NOMO-1 treated with dmso at 0.1 percent for 144 hours (cell line): ENCODE measurements around the gene MBOAT1.
"Not testable (repeated sequence)": the region's sequence is repeated elsewhere in the genome, so short reads cannot be mapped to it uniquely, and the experiment has no call there.

ENCODE experiments used
- DNase-seq: peaks from one replicate; lab custom pipeline; 2025; ENCODE audit not compliant: unreplicated experiment; lab: John Stamatoyannopoulos, UW

MBOAT1 gene

DNA sequence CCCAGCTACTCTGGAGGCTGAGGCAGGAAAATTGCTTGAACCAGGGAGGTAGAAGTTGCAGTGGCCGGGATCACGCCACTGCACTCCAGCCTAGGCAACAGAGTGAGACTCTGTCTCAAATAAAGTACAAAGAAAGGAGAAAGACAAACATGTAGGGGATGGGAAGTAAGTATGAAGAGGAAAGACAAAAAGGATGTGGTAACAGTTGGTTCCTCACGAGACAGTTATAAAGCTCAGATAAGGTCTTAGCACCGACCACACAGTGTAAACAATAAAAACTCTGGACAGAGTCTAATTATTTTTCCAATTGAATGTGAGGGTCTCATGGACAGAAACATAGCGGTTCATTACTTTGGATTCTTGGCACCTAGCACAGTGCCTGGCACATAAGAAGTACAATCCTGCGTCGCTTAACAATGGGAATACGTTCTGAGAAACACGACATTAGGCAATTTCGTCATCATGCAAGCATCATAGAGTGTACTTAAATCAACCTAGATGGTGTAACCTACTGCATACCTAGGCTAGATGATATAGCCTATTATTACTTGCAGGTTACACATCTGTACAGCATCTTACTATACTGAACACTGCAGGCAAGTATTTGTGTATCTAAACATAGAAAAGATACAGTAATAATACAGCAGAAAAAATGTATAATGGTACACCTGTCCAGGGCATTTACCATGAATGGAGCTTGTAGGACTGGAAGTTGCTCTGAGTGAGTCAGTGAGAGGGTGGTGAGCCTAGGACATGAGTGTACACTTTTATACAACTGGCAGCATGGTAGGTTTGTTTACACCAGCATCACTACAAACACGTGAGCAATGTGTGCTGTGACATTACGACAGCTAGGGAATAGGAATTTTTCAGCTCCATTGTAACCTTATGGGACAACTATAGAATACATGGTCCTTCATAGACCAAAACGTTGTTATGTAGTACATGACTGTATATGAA lies 38.2 kb downstream of the MBOAT1 start:
- DNase-seq = peak; percentile 10

DNA sequence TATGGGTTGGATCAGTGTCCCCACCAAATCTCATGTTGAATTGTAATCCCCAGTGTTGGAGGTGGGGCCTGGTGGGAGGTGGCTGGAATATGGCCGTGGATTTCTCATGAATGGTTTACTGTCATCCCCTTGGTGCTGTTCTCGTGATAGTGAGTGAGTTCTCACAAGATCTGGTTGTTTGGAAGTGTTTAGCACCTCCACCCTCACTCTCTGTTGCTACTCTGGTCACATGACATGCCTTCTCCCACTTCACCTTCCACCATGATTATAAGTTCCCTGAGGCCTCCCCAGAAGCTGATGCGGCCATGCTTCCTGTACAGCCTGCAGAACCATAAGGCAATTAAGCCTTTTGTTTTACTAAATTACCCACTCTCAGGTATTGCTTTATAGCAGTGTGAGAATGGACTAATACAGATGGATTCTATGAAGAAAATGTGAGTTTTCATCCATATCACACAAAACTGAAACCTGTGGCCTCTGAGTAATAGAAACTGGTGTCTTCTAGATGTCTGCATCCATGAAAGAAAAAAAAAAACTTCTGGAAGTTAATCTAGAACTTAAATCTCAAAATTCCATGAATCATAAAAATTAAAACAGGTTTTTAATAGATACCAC lies 39.3 kb downstream of the MBOAT1 start:
- DNase-seq = no peak

DNA sequence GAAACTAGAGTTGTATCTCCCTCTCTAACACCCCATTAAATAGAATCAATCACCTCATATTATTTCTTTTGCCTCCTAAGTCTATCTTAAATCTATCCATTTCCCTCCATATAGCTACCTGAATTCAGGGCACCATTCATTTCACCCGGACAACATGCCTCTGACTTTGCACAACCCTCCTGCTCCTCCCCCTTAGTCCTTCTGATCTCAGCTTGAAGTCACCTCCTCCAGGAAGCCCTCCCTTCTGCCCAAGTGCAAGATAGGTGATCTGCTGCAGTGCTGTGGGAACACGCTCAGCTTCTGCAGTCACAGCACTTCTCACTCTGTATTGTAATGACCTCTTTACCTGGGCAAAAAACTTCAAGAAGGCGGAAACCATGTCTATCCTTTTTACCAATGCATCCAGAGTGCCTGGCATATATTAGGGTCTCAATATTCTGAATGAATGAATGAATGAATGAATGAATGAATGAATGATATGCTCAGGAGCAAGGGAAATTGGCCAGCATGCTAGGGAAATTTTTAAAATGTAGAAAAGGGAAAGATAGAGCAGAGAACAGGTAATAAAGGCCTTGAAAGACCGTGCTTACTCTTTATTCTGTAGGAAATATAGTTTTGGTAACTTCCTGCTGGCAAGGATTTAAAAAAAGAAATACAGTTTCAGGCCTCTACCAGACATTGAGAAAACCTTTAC lies 41.7 kb downstream of the MBOAT1 start:
- DNase-seq = no peak

DNA sequence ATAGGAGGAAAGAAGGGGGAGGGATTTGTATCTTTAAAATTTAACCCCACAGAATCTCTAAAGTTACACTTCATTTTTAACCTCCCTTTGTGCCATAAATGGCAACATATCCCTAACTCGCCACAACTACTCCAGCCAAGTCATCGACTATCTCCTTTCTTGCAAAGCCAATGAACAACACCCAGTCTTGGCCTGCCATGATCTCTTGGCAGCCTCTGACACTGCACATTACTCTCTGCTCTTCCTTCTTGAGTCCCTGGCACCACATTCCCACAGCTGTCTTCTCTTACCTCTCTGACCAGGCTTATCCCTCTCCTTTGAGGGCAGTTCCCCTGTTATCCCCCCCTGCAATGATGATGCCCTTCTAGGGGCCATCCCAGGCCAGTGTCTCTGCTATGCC lies 42.5 kb downstream of the MBOAT1 start:
- no peak for DNase-seq

DNA sequence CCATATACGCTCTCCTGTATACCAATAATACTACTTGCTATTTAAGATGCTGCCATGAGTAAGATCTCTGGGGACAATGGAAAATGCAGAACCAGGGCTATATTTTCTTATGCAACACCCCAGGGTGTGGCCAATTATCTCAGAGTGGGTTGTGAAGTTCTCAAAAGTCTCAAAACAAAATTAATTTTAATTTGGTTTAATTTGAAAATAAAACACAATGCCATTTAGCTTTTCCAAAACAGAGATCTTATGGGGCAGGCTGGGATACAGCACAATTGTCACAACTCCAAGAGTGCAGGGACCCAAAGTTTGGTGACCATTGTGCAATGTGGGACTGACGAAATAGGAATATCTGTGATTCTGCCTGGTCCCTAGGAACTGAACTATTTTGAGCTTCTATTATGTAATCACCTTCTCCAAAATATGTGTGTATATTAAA lies 43.1 kb downstream of the MBOAT1 start:
- DNase-seq = peak; percentile 80

DNA sequence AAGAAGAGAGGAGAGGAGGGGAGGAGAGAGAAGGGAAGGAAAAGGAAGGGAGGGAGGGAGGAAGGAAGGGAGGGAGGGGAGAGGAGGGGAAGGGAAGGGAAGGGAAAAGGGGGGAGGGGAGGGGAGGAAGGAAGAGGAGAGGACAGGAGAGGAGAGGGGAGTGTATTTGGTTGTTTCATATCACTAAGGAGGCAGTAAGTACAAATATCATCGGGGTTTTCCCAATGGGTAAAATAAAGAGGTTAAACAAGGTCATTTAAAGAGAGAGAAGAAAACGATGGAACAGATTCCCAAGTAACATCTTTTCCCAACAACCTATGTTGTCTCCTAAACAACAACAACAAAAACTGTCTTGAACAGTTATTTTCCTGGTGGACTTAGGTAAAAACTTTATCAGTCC lies 43.6 kb downstream of the MBOAT1 start:
- DNase-seq = no peak

DNA sequence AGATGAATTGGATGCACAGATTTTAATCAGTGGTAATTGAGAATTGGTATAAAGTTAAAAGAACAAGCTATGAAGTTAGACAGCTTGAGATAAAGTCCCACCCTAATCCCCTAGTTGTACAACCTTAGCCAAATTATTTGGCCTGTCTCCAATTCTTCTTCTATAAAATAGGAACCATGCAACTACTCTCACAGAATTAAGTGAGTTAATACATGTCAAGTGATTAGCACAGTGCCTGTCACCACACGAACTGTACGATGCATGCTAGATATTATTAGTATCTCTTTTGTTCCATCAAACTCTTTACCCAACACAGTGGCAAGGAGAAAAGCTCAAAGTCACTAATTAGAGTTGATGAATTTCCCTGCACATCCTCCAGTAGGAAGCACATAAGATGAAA lies 44.7 kb downstream of the MBOAT1 start:
- no peak for DNase-seq

DNA sequence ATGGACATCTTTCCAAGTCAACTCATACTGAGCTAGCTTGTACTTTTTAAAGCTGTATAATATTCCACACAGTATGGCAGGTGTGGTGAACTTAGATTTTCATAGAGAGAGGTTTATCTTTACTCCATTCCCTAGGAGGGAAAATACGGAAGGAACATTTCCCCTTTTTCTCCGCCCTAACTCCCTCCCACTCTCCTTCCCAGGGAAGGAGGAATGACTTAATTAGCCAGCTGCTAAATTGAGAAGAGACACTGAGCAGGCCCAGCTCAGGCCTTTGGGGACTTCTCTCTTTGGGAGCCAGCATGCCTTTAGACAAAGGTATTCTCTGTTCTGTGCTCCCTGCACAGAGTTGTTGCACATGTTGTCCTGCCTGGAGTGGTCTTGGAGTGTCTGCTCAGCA lies 46.1 kb downstream of the MBOAT1 start:
- DNase-seq = no peak

DNA sequence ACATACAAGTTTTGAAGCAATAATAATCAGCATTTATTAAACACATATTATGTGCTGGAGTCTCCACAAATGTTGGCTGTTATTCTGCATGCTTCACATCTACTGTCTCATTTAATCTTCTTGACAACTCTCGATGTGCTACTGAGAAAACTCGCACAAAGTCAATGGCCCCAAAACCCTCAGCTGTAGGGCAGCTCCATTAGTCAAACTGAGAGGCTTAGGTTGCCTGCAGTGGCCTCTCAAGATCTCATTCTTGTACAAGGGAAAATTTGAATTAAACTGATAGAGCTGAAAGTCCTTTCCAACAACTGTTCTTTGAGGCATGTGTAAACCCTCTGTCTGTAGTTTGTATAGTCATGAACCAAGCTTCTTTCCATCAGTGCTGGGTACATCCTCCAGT lies 49.8 kb downstream of the MBOAT1 start:
- DNase-seq = no peak

DNA sequence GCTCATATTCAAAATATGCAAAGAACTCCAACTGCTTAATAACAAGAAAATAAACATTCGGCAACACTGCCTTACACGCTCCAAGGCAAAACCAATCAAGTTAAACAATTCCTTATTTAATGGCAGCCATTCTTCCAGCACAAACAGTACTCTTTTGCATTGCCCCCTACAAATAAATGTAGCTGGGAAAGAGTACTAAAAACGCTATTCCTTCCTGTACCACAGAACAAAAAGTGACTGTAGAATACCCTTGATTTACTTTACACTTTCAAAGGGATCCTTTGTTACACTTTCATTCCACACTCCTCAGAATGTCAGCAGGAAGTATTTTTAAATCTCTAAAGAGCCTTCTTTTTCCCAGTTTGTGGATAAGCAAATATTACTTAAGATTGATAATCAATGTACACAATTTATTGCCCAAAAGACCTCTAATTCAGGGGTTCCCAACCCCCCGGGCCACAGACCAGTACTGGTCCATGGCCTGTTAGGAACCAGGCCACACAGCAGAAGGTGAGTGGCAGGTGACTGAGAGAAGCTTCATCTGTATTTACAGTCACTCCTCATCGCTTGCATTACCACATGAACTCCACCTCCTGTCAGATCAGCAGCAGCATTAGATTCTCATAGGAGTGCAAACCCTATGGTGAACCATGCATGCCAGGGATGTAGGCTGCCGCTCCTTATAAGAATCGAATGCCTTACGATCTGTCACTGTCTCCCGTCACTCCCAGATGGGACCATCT lies 51.6 kb downstream of the MBOAT1 start:
- no peak for DNase-seq

DNA sequence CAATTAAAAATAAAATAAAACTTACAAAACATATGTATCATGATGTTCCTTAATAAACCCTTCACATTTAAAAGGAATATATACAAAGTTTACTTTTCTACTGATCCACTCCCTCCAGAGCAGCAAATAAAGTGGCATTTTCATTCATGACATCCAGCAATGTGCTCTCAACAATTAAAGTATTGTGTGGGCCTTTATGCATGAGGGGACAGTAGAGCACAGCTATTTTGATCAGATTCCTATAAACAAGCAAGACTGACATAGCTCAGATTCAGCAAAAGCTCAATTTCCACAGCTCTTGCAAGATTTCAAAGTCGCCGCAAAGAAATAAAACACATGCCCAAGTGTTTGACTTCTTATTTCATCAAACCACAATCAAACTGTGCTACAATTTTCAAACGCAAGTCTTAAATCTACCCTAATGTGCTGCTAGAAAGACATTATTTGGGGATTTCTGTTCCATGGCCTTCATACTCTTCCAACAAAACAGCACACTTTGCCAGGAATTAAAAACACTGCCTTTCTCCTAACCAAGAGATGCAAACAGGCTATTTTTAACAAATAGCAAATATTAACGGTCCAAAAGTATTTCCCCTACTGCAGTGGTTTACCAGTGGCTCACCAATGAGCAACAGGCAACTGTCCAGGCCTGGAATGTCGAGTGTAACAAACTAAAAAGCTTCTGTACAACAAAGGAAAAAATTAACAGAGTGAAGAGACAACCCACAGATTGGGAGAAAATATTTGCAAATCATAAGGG lies 52.3 kb downstream of the MBOAT1 start:
- no peak for DNase-seq

DNA sequence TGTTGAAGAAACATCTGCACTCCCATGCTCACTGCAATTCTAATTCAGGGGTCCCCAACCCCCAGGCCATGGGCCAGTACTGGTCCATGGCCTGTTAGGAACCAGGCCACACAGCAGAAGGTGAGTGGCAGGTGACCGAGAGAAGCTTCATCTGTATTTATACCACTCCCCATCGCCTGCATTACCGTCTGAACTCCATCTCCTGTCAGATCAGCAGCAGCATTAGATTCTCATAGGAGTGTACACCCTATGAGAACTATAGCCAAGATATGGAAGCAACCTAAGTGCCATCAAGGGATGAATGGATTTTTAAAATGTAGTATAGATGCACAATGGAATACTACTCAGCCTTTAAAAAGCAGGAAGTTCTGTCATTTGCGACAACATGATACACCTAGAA lies 53.2 kb downstream of the MBOAT1 start:
- no peak for DNase-seq

DNA sequence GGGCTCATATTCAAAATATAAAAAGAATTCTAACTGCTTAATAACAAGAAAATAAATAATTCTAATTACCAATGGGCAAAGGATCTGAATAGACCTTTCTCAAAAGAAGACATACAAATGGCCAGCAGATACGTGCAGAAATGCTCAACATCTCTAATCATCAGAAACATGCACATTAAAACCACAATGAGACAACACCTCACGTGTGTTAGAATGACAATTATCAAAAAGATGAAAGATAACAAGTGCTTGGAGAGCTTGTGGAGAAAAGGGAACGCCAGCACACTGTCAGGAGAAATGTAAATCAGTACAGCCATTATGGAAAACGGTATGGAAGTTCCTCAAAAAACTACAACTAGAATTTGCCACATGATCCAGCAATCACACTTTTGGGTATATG lies 53.6 kb downstream of the MBOAT1 start:
- DNase-seq = no peak

DNA sequence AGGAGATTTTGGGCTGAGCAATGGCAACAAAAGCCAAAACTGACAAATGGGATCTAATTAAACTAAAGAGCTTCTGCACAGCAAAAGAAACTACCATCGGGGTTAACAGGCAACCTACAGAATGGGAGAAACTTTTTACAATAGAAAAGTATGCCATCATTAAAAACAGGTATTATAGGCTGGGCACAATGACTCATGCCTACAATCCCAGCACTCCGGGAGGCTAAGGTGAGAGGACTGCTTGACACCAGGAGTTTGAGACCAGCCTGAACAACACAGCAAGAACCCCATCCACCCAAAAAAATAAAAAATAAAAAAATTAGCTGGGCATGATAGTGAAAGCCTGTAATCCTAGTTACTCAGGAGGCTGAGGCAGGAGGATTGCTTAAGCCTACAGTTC lies 55.4 kb downstream of the MBOAT1 start:
- DNase-seq = no peak

DNA sequence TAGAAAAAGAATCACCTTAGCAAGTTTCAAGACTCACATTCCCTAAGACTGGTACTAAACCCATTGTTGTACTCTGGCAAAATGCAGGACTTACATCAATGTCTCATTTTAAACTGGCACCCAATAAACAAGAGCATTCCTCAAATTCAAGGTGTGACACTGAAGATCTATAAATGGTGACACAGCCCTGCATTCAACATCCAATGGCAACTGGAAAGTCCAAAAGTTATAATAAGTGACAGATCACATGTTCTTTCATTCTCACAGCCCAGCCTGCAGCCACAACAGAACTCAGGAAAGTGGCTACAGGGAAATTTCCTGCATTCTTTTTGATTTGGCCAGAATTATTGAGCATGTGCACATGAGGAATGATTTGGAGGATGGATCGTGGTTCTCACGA lies 57.5 kb downstream of the MBOAT1 start:
- no peak for DNase-seq

DNA sequence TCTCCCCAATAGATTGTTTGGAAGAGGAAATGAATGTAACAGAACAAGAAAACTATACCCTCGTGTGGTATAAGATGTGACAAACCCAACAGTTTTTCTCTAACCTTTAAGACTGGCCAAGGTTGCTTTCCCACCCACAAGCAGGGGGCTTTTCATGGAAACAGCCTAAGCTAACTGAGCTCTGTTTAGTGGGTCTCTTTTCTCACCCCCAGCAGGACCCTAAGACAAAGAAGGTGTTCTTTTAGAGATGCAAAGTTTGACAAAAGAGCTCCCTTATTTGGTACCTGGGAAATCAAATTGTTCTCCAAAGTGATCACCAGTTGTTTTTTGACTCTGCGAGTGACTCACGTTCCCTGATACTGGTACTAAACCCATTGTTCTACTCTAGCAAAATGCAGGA lies 59.1 kb downstream of the MBOAT1 start:
- DNase-seq = no peak

DNA sequence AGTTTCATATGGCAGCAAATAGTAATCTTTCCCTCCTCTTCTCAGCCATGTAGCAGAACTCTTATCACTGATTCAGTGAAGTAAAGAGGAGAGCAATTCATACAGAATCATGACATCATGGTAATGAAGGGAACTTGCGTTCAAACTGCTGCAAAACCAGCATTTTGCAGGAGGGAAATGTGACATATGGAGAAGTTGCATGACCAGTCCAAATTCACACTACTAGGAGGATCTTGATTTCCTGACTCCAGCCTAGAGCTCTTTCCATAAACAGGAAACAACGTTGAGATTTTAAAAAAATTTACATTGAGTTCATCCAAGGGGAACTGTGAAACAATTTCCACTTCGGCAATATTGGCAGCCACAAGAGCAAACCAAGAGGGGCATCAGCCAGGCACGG lies 63.8 kb downstream of the MBOAT1 start:
- no peak for DNase-seq

DNA sequence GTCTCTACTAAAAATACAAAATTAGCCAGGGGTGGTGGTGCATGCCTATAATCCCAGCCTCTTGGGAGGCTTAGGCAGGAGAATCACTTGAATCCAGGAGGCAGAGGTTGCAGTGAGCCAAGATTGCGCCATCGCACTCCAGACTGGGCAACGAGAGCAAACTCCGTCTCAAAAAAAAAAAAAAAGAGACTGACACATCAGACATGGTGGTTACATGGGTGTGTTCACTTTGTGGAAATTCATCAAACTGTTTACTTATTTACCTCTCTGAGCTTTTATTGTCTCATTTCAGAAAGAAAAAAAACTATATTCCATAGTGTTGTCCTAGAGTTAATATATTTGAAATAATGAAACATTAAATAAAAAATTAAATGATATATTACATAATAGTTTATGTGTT lies 64.8 kb downstream of the MBOAT1 start:
- no peak for DNase-seq

DNA sequence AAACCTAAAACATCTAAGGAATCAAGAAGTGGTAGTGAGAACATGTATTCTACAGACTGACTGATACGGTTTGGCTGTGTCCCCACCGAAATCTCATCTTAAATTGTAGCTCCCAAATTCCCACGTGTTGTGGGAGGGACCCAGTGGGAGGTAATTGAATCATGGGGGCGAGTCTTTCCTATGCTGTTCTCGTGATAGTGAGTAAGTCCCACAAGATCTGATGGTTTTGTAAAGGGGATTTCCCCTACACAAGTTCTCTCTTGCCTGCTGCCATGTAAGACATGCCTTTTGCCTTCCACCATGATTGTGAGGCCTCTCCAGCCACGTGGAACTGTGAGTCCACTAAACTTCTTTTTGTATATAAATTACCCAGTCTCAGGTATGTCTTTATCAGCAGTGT lies 65.4 kb downstream of the MBOAT1 start:
- DNase-seq = not testable (repeated sequence)

DNA sequence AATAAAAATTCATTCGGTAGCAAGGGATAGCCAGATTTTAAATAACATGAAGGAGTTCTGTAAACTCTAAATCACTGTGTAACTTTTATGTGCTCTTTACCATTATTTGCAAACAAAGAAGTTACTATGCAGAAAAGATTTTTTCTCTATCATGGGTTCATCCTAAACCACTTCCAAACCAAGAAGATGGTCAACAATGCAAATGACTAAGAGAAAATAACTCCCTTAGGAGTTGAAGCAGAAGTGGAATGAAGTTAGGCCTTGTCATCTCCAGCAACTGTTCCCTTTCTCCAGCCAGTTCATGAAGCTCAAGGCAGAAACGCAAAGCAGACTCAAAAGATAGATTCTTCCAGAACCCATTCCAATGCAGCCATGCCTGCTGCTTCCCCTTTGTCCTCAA lies 66.0 kb downstream of the MBOAT1 start:
- DNase-seq = no peak

DNA sequence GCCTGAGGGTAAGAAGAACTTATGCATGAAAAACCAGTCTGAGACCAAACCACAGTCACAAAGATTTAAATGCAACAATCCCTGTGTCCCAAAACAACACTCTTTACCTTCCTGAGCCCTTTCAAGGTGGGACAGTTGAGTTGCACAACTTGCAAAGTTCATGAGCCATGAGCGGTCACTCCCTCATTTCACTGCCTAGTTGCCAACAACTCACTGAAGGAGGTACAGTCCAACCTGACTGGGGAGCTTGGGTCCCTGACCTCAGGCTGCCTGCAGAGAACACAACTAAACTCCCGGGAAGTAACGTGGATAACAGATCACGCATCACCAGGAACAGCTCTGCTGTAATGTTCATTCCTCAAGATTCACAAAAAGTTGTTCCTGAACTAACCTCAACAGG lies 69.4 kb downstream of the MBOAT1 start:
- no peak for DNase-seq
